Esophagus squamous epithelium (tissue), 5 donors: ENCODE measurements around the gene YTHDF2. TPM values are rescaled to one million over a fixed set of nuclear protein-coding genes. Genes with fewer than 3 reads are reported as not detected.
"Not testable (repeated sequence)": the region's sequence is repeated elsewhere in the genome, so short reads cannot be mapped to it uniquely, and the experiment has no call there.

ENCODE experiments used
- DNase-seq: peaks from one replicate; lab custom pipeline; 2025; lab: John Stamatoyannopoulos, UW
- H3K27ac ChIP-seq, 4 donors: fragments of 200-600 bp; sonication (generic); one replicate each; pipeline ENCODE4 v1.5.1; 2016 to 2019; ENCODE audit warnings: mild to moderate bottlenecking in 1 of 4
- H3K27me3 ChIP-seq, 4 donors: fragments of 200-600 bp; sonication (generic); 1 replicate in 3 of 4; 2 replicates in 1 of 4; pipeline versions ENCODE4 v1.5.1 to v1.6.0; 2017 to 2021; ENCODE audit warnings: antibody characterized with exemption in 1 of 4
- H3K36me3 ChIP-seq, 3 donors: fragments of 200-600 bp; sonication (generic); one replicate each; pipeline ENCODE4 v1.5.1; 2016 to 2019
- H3K4me1 ChIP-seq, 3 donors: fragments of 200-600 bp; sonication (generic); one replicate each; pipeline ENCODE4 v1.5.1; 2017 to 2019
- H3K4me3 ChIP-seq, 4 donors: fragments of 200-600 bp; sonication (generic); 1 replicate in 3 of 4; 2 replicates in 1 of 4; pipeline ENCODE4 v1.5.1; 2016 to 2019; ENCODE audit warnings: mild to moderate bottlenecking in 2 of 4, moderate library complexity in 1 of 4
- H3K9me3 ChIP-seq, 3 donors: fragments of 200-600 bp; sonication (generic); one replicate each; pipeline ENCODE4 v1.5.1; 2016 to 2019
- POLR2A ChIP-seq, 4 donors: fragments of 450-650 bp; IDR thresholded peaks; one replicate each; pipeline ENCODE4 v1.6.1; 2017; ENCODE audit warnings: antibody characterized with exemption in 4 of 4, mild to moderate bottlenecking in 4 of 4, moderate library complexity in 3 of 4
- WGBS, 2 donors: methylation state at CpG; one replicate each; pipeline ENCODE4 v1.1.5; 2018; 5-methylcytosine and 5-hydroxymethylcytosine counted together
- intact Hi-C: fragments of 100-400 bp; cut with DNase I; formaldehyde crosslinking; loops from one replicate; pipeline ENCODE4 v1.15.0; 2022
- total RNA-seq, 4 donors: library from RNA; depleted of rRNA; stranded (reverse); fragments of >200 nt; gene quantifications; one replicate each; pipeline ENCODE4 v1.1.0, GENCODE V29; 2016
- TF ChIP-seq, protein P1 (sequence below), 6 experiments: fragments of 450-650 bp in 4 of 6; fragments of 200-600 bp in 2 of 6; sonication (generic) in 2 of 6; IDR thresholded peaks; one replicate each; pipeline ENCODE4 v1.5.1; 2016 to 2019; ENCODE audit warnings: antibody characterized with exemption in 6 of 6, mild to moderate bottlenecking in 4 of 6, moderate library complexity in 4 of 6
- donor health status: DM: yes; HTN: yes; CAD: no.

Gene YTHDF2
- total RNA-seq, 4 donors from 2014 or later: 55.0 to 66.2 (median 60.7) TPM

DNA sequence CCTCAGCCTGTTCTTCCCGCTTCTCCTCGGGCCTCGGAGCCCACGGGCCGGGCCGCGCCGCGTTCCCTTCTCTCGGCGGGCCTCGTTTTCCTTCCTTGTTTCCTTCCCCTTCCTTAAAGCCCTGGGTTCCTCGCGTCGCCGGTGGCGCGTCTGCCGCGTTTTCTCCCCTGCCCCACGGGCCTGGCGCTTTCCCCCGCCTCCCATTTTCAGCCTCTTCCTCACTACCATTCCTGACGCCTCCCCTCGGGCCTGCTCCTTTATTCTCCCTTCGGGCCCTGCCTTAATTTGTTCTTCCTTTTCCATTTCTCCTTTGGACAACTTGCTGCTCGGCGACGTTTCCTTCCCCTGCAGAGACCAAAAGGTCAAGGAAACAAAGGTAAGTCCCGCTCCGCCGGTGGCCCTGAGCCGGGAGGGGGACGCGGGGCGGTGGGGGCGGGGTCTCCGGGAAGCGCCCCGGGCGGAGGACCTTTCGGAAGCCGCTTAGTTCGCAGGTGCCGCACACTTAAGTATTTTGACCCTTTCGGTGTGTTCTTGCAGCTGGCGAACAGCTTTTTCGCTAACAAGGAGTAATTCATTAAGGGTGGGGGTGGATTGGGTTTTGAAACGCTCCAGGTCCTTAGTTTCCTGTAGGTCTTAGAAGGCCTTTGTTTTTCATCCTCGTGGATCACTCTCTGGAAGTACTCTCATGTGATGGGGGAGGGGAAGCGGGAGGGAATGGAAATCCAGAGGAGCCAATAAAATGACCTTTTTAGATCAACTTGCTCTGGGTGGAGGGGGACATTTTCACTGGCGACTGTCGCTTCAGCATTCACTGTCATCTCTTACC, 780 bp downstream of the YTHDF2 start:
- 0 to 1% methylated on average over 49 to 51 of the region's 53 CpGs for WGBS, 2 donors
- intact Hi-C loops: loop anchor here (10.0 kb wide), 1 partner anchor 73 kb away; the partner anchor contains the start of gene GMEB1

DNA sequence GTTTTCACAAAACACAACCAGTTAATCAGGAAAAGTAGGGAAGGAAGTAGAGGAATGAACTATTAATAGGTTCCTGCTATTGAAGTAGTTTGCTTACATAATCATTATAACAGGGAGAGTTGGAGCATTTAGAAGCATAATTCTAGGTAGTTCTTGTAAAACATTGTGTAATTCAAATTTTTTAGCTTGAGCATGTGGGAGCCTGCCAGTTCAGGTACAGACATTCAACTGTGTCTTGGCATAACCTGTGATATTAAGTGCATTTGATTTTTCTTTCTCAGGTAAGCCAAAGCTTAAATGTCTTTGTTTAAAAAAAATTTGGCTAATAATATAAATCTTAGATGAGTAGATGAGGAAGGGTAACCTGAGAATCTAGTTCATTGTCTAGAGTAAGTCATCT, 3.4 kb downstream of the YTHDF2 start:
- peak overlapping the region in 2 of 4 donors; percentile 1 to 4 for H3K4me3 ChIP-seq
- H3K4me1 ChIP-seq: peaks cover 40 to 84% (median 42%) of the 10 kb centered on the region in 3 donors
- intact Hi-C loops: no loop called here
- H3K9me3 ChIP-seq: no peaks in the 10 kb centered on the region
- no peak for TF ChIP-seq POLR2A (IDR thresholded peaks at IDR 0.05)
- peaks cover 20 to 68% (median 25%) of the 10 kb centered on the region in 3 donors for H3K36me3 ChIP-seq
- H3K27me3 ChIP-seq: no peaks in the 10 kb centered on the region
- no peak for DNase-seq
- H3K27ac ChIP-seq: peak overlapping the region in 2 of 4 donors; percentile 95 to 99

More for the DNA sequence above, 780 bp downstream of the YTHDF2 start:
- H3K27ac ChIP-seq: peak overlapping the region; percentile 92 to 99 (median 95)
- H3K4me1 ChIP-seq: peaks cover 28 to 58% (median 30%) of the 10 kb centered on the region in 3 donors
- no peaks in the 10 kb centered on the region for H3K9me3 ChIP-seq
- H3K27me3 ChIP-seq: no peaks in the 10 kb centered on the region
- no peak for DNase-seq
- peak overlapping the region; percentile 69 to 92 (median 74) for H3K4me3 ChIP-seq
- H3K36me3 ChIP-seq: peaks cover 8 to 42% (median 10%) of the 10 kb centered on the region in 3 donors
- TF ChIP-seq, protein P1, sequence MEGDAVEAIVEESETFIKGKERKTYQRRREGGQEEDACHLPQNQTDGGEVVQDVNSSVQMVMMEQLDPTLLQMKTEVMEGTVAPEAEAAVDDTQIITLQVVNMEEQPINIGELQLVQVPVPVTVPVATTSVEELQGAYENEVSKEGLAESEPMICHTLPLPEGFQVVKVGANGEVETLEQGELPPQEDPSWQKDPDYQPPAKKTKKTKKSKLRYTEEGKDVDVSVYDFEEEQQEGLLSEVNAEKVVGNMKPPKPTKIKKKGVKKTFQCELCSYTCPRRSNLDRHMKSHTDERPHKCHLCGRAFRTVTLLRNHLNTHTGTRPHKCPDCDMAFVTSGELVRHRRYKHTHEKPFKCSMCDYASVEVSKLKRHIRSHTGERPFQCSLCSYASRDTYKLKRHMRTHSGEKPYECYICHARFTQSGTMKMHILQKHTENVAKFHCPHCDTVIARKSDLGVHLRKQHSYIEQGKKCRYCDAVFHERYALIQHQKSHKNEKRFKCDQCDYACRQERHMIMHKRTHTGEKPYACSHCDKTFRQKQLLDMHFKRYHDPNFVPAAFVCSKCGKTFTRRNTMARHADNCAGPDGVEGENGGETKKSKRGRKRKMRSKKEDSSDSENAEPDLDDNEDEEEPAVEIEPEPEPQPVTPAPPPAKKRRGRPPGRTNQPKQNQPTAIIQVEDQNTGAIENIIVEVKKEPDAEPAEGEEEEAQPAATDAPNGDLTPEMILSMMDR (IDR thresholded peaks at IDR 0.05): no peak
- TF ChIP-seq POLR2A (IDR thresholded peaks at IDR 0.05): no peak

DNA sequence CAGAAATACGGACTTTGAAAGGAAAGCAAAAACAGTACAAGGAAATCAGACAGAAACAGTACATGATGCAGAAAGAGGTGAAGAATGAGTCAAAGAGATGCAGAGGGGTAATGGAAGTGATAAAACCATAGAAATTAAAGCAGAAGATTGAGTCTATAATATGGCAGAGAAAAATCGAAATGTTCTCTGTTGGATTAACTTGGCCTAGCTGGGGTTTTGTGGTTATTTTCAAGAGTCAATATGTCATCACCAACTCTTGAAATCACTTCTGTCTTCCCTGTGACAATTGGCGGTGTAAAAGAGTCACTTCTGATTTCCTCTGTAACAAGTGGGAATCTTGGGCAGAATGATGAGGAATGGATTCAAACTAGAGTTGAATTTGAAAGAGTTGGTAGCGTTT, 7.4 kb downstream of the YTHDF2 start:
- H3K9me3 ChIP-seq: no peaks in the 10 kb centered on the region
- DNase-seq: no peak
- 55 to 64% methylated on average over 4 of the region's 4 CpGs for WGBS, 2 donors
- peaks cover 20 to 89% (median 27%) of the 10 kb centered on the region in 3 donors for H3K36me3 ChIP-seq
- no peak for TF ChIP-seq POLR2A (IDR thresholded peaks at IDR 0.05)
- TF ChIP-seq, protein P1 (IDR thresholded peaks at IDR 0.05): no peak
- H3K4me3 ChIP-seq: peak overlapping the region in 1 of 4 donors; percentile 6
- no peaks in the 10 kb centered on the region for H3K27me3 ChIP-seq
- intact Hi-C loops: no loop called here
- peaks cover 30 to 100% (median 60%) of the 10 kb centered on the region in 3 donors for H3K4me1 ChIP-seq
- H3K27ac ChIP-seq: no peak overlapping the region

DNA sequence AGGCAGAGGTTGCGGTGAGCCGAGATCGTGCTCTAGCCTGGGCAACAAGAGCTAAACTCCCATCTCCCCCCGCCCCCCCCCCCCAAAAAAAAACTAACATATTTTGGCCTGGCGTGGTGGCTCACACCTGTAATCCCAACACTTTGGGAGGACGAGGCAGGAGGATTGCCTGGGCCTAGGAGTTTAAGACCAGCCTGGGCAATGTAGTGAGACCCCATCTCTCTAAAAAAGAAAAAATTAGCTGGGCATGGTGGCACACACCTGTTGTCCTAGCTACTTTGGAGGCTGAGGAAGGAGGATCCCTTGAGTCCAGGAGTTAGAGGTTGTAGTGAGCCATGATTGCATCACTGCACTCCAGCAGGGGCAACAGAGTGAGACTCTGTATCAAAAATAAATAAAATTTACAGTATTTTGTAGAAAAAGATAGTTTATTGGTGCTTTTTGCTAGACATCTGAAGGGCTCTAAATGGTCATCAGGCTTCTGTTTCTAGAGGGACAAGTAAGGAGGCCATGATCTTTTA, 9.0 kb downstream of the YTHDF2 start:
- intact Hi-C loops: no loop called here
- H3K4me3 ChIP-seq: no peak overlapping the region
- H3K27me3 ChIP-seq: no peaks in the 10 kb centered on the region
- H3K4me1 ChIP-seq: peaks cover 29 to 100% (median 50%) of the 10 kb centered on the region in 3 donors
- H3K27ac ChIP-seq: no peak overlapping the region
- DNase-seq: no peak
- 88 to 100% methylated on average over 3 to 5 of the region's 6 CpGs for WGBS, 2 donors
- H3K36me3 ChIP-seq: peaks cover 17 to 75% (median 27%) of the 10 kb centered on the region in 3 donors
- no peaks in the 10 kb centered on the region for H3K9me3 ChIP-seq
- TF ChIP-seq, protein P1 (IDR thresholded peaks at IDR 0.05): no peak
- no peak for TF ChIP-seq POLR2A (IDR thresholded peaks at IDR 0.05)

DNA sequence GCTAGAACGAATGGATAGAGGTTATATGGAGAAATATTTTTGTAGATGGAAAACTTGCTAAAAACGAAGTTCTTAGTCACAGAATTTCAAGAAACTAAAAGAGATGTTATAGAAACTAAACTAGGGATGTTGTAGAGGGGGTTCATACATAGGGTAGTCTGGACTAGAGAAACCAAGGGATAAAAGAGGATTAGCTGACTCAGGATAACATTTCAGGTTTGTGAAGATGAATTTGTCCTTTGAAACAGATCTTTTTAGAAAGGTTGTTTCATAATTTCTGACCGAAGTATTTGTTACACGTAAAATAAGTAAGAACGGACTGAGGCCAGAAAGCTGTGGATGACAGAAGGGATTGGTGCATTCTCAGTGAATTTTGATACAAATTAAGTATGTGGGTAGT, 13.6 kb downstream of the YTHDF2 start:
- H3K9me3 ChIP-seq: no peaks in the 10 kb centered on the region
- peaks cover 0 to 54% (median 4%) of the 10 kb centered on the region in 3 donors for H3K36me3 ChIP-seq
- DNase-seq: no peak
- no peak overlapping the region for H3K4me3 ChIP-seq
- intact Hi-C loops: no loop called here
- H3K4me1 ChIP-seq: peaks cover 30 to 99% (median 70%) of the 10 kb centered on the region in 3 donors
- no peaks in the 10 kb centered on the region for H3K27me3 ChIP-seq
- 63 to 66% methylated on average over 5 of the region's 5 CpGs for WGBS, 2 donors
- TF ChIP-seq, protein P1 (IDR thresholded peaks at IDR 0.05): no peak
- H3K27ac ChIP-seq: no peak overlapping the region

DNA sequence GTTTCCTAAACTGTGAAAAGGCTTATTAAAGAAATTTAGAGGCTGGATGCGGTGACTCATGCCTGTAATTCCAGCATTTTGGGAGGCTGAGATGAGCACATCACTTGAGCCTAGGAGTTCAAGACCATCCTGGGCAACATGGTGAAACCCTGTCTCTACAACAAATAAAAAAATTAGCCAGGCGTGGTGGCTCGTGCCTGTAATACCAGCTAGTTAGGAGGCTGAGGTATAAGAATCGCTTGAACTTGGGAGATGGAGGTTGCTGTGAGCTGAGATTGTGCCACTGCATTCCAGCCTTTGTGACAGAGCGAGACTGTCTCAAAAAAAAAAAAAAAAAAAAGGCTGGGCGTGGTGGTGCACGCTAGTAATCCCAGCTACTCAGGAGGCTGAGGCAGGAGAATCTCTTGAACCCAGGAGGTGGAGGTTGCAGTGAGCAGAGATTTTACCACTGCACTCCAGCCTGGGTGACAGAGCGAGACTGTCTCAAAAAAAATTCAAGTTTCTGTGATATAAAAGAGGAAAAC, 14.1 kb downstream of the YTHDF2 start:
- DNase-seq, H3K27ac ChIP-seq, H3K27me3 ChIP-seq, H3K9me3 ChIP-seq, intact Hi-C loops, H3K4me3 ChIP-seq: not testable (repeated sequence)
- Histone ChIP-seq H3K36me3 (peaks cover 0 to 52% (median 4%) of the 10 kb centered on the region in 3 donors), H3K4me1 (peaks cover 26 to 99% (median 71%) of the 10 kb centered on the region in 3 donors)
- WGBS, 2 donors: 73 to 80% methylated on average over 6 of the region's 8 CpGs
